UCSD-AML1 (cell line): ENCODE data around the gene TMEM254.
"Not testable (repeated sequence)": the region's sequence is repeated elsewhere in the genome, so short reads cannot be mapped to it uniquely, and the experiment has no call there.

Source experiments
- DNase-seq: peaks from one replicate; lab custom pipeline; 2025; ENCODE audit not compliant: unreplicated experiment; lab: John Stamatoyannopoulos, UW

TMEM254 gene

DNA sequence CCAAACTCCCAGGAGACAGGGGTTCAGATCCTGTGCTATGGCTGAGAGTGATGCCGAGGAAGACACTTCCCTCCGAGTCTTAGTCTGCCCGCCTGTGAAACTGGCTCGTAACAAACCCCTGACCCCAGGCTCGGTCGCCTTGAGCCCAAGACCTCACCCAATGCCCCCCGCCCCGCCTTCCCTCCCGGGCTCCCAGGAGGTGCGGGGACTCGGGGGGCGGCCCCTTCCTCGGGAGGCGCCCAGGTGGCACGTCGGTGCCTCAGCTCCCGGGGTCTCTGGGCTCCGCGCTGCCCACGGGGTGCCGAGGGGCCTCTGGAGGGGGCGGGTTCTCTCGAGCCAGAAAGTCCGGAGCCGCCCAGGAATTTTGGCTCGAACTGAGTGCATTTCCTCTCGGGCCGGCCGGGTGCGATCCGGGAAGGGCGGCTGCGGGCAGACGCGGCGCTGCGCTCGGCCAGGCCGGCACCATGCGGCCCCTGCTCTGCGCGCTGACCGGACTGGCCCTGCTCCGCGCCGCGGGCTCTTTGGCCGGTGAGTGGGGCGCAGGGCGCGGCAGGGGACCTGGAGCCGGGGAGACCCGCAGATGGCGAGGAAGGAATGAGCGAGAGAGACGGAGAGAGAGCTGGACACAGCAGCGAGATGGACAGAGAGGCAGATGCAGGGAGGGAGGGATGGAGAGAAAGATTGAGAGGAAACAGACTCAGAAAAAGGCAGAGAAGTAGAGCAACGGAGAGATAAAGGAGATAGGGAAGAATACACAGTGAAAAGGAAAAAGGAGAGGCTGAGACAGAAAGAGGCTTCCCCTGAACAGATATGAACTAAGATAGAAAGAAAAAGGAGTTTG is 54.1 kb downstream of the TMEM254 start, which contains the start of gene PLAC9:
PLAC9 (plus strand) TSS at position 432 of the 841 bp plus-strand sequence; CDS start at position 465, 33 bp downstream.
- no peak for DNase-seq

DNA sequence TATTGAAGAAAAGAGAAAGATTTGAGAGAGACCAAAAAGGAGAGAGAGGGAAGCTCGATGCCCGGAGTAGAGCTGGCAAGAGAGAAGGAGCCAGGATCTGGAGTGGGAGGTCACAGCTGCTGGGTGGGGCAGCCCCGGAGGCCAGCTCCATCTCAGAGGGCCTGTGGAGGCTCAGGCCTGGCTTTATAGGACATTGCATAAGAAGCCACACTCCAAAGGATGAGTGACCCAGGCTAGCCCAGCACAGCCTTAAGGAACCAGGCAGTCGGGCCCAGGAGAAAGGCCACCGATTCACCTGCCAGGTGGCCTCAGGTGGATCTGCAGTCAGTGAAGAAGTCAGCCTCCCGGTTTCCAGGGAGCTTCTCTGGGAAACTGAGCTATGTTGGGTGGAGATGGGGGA is 54.7 kb downstream of the TMEM254 start:
- no peak for DNase-seq

DNA sequence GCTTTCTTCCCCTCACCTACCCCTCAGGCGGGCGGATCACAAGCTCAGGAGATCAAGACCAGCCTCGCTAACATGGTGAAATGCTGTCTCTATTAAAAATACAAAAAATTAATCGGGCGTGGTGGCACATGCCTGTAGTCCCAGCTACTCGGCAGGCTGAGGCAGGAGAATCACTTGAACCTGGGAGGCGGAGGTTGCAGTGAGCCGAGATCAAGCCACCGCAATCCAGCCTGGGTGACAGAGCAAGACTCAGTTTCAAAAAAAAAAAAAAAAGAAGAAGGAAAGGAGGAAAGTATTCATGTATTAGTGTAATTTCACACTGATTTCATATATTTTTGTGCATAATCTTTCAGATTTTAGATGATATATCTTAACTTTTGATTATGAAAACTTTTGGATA is 55.2 kb downstream of the TMEM254 start:
- not testable (repeated sequence) for DNase-seq

DNA sequence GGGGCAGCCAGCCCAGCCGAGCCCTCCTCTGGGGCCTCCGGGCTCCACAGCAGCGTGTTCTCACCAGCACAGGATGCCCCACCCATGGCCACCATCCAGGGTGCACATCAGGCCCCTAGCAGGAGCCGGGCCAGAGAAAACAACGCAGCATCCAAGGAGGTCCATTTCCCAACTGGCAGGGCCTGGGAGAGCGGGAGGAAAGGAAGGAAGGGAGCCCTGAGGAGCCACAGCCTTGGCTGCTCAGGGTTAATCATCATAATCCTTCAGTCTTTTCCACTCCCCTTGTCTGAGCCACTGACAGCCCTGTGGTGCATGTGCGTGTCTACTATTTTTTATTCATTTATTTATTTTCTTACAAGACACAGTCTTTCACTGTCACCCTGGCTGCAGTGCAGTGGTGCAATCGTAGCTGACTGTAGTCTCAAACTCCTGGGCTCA is 57.7 kb downstream of the TMEM254 start:
- no peak for DNase-seq

DNA sequence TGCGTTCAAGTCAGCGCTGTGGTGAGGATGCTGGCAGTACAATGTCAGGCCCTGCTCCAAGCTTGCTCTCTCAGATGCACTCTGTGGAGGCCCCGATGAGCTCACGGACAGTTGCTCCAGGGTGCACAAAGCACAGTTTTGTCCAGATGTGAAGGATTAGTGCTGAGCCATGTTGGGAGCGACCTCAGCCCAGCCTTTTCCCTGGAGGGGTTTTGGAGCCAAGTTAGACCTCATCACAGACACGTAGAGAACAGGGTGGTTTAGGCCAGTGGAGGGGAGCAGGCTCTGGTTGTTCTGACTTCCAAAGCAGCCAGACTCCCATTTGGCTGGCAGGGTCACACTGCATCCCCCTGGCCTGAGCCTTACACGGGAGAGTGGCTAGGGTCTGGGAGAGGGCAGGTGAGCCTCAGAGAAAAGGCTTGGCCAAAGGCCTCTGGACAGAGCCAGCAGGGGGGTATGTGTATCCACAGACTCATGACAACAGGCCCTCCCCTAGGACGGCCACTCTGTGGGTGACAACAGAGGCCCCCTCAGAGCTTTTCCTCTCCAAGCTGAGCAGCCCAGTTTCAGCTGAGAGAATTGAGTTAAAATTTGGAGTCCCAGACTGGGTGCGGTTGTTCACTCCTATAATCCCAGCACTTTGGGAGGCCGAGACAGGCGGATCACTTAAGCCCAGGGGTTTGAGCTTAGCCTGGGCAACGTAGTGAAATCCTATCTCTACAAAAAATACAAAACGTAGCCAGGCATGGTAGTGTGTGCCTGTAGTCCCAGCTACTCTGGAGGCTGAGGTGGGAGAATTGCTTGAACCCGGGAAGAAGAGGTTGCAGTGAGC is 58.8 kb downstream of the TMEM254 start:
- no peak for DNase-seq

DNA sequence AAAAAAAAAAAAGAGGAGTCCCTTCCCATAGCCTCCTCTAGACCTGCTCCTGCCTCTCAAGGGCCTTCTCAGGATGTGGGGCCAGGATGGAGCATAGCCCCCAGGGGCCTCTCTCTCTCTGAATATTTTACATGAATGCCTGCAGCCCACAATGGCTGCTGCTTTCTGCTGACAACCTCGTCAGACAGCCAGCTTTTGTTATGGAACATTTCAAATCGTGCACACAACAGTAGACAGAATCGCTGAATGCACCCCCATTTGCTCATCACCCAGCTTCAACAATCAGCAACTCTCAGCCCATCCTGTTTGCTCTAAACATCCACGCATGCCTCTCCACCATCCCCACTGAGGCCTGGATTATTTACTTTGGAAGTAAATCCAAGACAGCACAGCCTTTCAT is 59.5 kb downstream of the TMEM254 start:
- DNase-seq, result no peak

DNA sequence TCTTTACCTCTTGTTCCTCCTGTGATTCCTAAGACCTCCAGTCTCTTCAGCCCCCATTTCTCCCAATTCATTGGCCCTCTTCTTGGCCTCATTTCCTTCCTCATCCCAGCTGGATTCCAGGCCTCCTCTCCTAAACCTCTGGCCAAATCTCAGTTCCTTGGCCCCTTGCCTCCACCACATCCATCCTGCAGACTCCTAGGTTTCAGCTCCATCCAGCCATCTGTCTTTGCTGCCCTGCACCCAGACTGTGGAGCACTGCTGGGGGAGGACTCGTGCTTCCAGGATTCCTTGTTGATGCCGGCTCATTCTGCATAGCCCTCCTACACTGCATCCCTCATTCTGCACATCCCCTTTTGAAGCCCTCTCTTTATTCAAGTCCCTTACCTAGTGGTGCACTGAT is 60.8 kb downstream of the TMEM254 start:
- DNase-seq, result no peak

DNA sequence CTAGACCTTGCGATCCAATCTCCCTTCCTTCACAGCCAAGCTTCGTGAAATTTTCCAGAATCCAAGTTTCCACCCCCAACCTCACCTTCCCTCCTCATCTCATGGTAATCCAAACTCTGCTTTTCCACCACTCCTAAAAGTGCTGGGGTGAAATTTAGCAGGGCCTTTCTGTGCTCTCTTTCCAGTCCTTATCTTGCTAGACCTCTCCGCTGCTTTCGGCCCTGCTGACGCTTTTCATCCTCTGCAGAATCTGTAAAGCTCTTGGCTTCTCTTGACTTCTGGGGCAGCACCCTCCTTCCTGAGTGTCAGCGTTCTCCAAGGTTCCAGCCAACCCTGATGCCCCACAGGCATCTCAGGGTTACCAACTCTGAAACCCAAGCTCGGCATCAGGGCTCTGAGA is 61.8 kb downstream of the TMEM254 start:
- DNase-seq, result no peak

DNA sequence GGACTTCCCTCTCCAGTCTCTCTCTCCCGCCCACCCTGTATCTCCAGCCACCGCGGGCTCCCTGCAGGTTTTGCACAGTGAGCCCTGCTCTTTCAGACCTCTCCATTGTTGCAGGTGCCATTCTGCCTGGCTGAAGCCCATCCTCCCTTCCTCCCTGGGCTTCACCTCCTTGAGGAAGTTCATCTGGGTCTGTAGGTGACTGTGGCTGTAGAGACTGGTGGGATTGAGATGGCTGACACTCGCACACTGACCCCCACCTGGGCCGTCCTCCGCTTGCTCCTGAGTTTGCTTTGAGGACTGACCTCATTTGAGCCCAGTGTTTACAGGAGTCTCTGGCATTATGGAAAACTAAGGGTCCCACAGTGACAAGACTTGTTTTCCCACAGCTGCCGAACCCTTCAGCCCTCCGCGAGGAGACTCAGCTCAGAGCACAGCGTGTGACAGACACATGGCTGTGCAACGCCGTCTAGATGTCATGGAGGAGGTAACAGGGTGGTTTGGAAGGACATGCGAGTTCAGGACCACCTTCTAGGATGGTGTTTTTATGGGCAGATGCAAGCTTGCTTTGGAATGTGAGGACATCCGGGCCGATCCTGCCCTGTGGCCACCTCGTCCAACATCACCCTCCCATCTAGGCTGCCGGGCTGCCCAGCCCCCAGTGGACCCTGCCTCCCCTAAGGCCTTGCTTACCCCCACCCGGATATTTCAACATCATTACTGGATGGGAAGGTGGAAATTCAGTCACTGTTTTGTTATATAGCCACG is 63.4 kb downstream of the TMEM254 start:
- no peak for DNase-seq
